Measurements from ENCODE around the gene PVALEF. TPM values are rescaled to one million over a fixed set of nuclear protein-coding genes. Genes with fewer than 3 reads are reported as not detected.

The PVALEF gene
- total RNA-seq, 1 experiment from 2014 or later: not detected

- TF ChIP-seq TCF7L2 (IDR thresholded peaks at IDR 0.05; ENCODE audit: low read depth, low read length): no peak
Measured at GRCh38 chr17:81163703-81164370, 1.5 kb upstream of the PVALEF start (continued).

GRCh38 chr17:81164371-81165245 lies 699 bp upstream of the PVALEF start:
- ATAC-seq (peak; percentile 39), DNase-seq (ENCODE audit: low read depth, low spot score) (no peak)
- Histone ChIP-seq H3K36me3 (ENCODE audit: control insufficient read depth, insufficient read depth, low read length) (no peaks in the 10 kb centered on the region), H3K9me3 (ENCODE audit: control insufficient read depth, insufficient read depth, low read depth, low read length) (no peaks in the 10 kb centered on the region), H3K27me3 (ENCODE audit: control insufficient read depth, insufficient read depth, low read length) (no peaks in the 10 kb centered on the region), H3K4me1 (ENCODE audit: control insufficient read depth, insufficient read depth, low read length) (peaks cover 16% of the 10 kb centered on the region), H3K4me3 (ENCODE audit: low read depth in 2 of 2, low read length in 2 of 2) (peak overlapping the region in 1 of 2 experiments; percentile 2; a peak in 1 of 4 replicates), H3K27ac (ENCODE audit: low read length) (no peak overlapping the region)
- intact Hi-C loops (cut with micrococcal nuclease; ENCODE audit: unreplicated experiment): no loop called here
- no peak for TF ChIP-seq POLR2AphosphoS5 (IDR thresholded peaks at IDR 0.05; ENCODE audit: low read depth, low read length)
- TF ChIP-seq SIN3A (IDR thresholded peaks at IDR 0.05; ENCODE audit: borderline replicate concordance, insufficient read depth, low read depth, low read length): no peak
- no peak for TF ChIP-seq TCF7L2 (IDR thresholded peaks at IDR 0.05; ENCODE audit: low read depth, low read length)
- TF ChIP-seq, protein P1, sequence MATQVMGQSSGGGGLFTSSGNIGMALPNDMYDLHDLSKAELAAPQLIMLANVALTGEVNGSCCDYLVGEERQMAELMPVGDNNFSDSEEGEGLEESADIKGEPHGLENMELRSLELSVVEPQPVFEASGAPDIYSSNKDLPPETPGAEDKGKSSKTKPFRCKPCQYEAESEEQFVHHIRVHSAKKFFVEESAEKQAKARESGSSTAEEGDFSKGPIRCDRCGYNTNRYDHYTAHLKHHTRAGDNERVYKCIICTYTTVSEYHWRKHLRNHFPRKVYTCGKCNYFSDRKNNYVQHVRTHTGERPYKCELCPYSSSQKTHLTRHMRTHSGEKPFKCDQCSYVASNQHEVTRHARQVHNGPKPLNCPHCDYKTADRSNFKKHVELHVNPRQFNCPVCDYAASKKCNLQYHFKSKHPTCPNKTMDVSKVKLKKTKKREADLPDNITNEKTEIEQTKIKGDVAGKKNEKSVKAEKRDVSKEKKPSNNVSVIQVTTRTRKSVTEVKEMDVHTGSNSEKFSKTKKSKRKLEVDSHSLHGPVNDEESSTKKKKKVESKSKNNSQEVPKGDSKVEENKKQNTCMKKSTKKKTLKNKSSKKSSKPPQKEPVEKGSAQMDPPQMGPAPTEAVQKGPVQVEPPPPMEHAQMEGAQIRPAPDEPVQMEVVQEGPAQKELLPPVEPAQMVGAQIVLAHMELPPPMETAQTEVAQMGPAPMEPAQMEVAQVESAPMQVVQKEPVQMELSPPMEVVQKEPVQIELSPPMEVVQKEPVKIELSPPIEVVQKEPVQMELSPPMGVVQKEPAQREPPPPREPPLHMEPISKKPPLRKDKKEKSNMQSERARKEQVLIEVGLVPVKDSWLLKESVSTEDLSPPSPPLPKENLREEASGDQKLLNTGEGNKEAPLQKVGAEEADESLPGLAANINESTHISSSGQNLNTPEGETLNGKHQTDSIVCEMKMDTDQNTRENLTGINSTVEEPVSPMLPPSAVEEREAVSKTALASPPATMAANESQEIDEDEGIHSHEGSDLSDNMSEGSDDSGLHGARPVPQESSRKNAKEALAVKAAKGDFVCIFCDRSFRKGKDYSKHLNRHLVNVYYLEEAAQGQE (IDR thresholded peaks at IDR 0.05; ENCODE audit: insufficient read depth in 1 of 2, low read depth in 2 of 2, low read length in 1 of 2): no peak
- no peak for TF ChIP-seq CTCF (IDR thresholded peaks at IDR 0.05)
- no TSS peak for BruUV-seq (replicated peaks)
- POLR2A ChIA-PET: no interaction called here
- in situ Hi-C loops (cut with HindIII; ENCODE audit: low pct_unique_long_range_greater_than_20kb, low sequenced_read_pairs): no loop called here
- CTCF ChIA-PET: interaction anchor here (0.6 to 0.7 kb wide), 3 partner anchors 11 to 171 kb away, joined by 3 to 7 read pairs (median 3); no protein-coding TSS in a partner anchor

GRCh38 chr17:81166033-81166492 lies 756 bp downstream of the PVALEF start, which contains the start of gene AATK:
Gene AATK, minus strand, starts transcription at chr17:81166221. Its CDS starts 229 bp downstream, at chr17:81165992.
- no peaks in the 10 kb centered on the region for H3K27me3 ChIP-seq (ENCODE audit: control insufficient read depth, insufficient read depth, low read length)
- ATAC-seq: peak; percentile 5; the same call in 1 of the 2 replicates

More at GRCh38 chr17:81166033-81166492, 756 bp downstream of the PVALEF start, which contains the start of gene AATK:
- CTCF ChIA-PET: no interaction called here
- Histone ChIP-seq H3K4me3 (ENCODE audit: low read depth in 2 of 2, low read length in 2 of 2) (peak within 1 kb of the TSS; percentile 35 to 51), H3K4me1 (ENCODE audit: control insufficient read depth, insufficient read depth, low read length) (peaks cover 16% of the 10 kb centered on the region), H3K27ac (ENCODE audit: low read length) (peak within 1 kb of the TSS; percentile 45), H3K9me3 (ENCODE audit: control insufficient read depth, insufficient read depth, low read depth, low read length) (no peaks in the 10 kb centered on the region), H3K36me3 (ENCODE audit: control insufficient read depth, insufficient read depth, low read length) (no peaks in the 10 kb centered on the region)
- no peak for DNase-seq (ENCODE audit: low read depth, low spot score)
- BruUV-seq (replicated peaks): no TSS peak
- intact Hi-C loops (cut with micrococcal nuclease; ENCODE audit: unreplicated experiment): no loop called here
- TF ChIP-seq POLR2AphosphoS5 (IDR thresholded peaks at IDR 0.05; ENCODE audit: low read depth, low read length): no peak
- TF ChIP-seq SIN3A (IDR thresholded peaks at IDR 0.05; ENCODE audit: borderline replicate concordance, insufficient read depth, low read depth, low read length): no peak
- no peak for TF ChIP-seq CTCF (IDR thresholded peaks at IDR 0.05)
- TF ChIP-seq, protein P1 (IDR thresholded peaks at IDR 0.05; ENCODE audit: insufficient read depth in 1 of 2, low read depth in 2 of 2, low read length in 1 of 2): no peak
- TF ChIP-seq TCF7L2 (IDR thresholded peaks at IDR 0.05; ENCODE audit: low read depth, low read length): no peak
- POLR2A ChIA-PET: no interaction called here
- in situ Hi-C loops (cut with HindIII; ENCODE audit: low pct_unique_long_range_greater_than_20kb, low sequenced_read_pairs): no loop called here

All from Panc1 (cell line).